Liver (tissue), 9 donors: ENCODE data around the gene MOSPD2. TPM values are rescaled to one million over a fixed set of nuclear protein-coding genes. Genes with fewer than 3 reads are reported as not detected.

Source experiments
- DNase-seq: peaks from one replicate; pipeline ENCODE4 v3.0.0-alpha.2; 2017; ENCODE audit warnings: low spot score
- H3K27ac ChIP-seq, 2 donors: one replicate each; pipeline ENCODE4 v1.7.0; 2013; ENCODE audit warnings: inconsistent platforms in 2 of 2, low read length in 2 of 2, control low read depth in 1 of 2, low read depth in 1 of 2, mild to moderate bottlenecking in 1 of 2
- H3K27me3 ChIP-seq, 4 donors: one replicate each; pipeline versions ENCODE4 v1.6.1 to v1.7.0; 2013; ENCODE audit warnings: low read length in 3 of 4, inconsistent platforms in 1 of 4, mild to moderate bottlenecking in 1 of 4, moderate library complexity in 1 of 4; ENCODE audit not compliant: control insufficient read depth in 4 of 4, insufficient read depth in 4 of 4
- H3K36me3 ChIP-seq, 4 donors: one replicate each; pipeline versions ENCODE4 v1.6.1 to v1.7.0; 2013; ENCODE audit warnings: low read length in 3 of 4, mild to moderate bottlenecking in 3 of 4, low read depth in 1 of 4, moderate library complexity in 1 of 4; ENCODE audit not compliant: control insufficient read depth in 4 of 4, insufficient read depth in 3 of 4
- H3K4me1 ChIP-seq, 4 donors: one replicate each; pipeline versions ENCODE4 v1.6.1 to v1.7.0; 2013; ENCODE audit warnings: low read length in 3 of 4, mild to moderate bottlenecking in 3 of 4, moderate library complexity in 1 of 4; ENCODE audit not compliant: control insufficient read depth in 4 of 4, insufficient read depth in 4 of 4
- H3K4me3 ChIP-seq, 3 donors: one replicate each; pipeline versions ENCODE4 v1.6.1 to v1.7.0; 2013; ENCODE audit warnings: low read length in 3 of 3, control low read depth in 1 of 3, low read depth in 1 of 3, mild to moderate bottlenecking in 1 of 3
- H3K9ac ChIP-seq, 2 donors: one replicate each; pipeline ENCODE4 v1.7.0; 2013; ENCODE audit warnings: low read length in 2 of 2, mild to moderate bottlenecking in 2 of 2, moderate library complexity in 2 of 2, control low read depth in 1 of 2, low read depth in 1 of 2
- H3K9me3 ChIP-seq, 4 donors: one replicate each; pipeline versions ENCODE4 v1.6.1 to v1.7.0; 2013; ENCODE audit warnings: low read length in 3 of 4; ENCODE audit not compliant: control insufficient read depth in 4 of 4
- EGR1 ChIP-seq, 2 donors: IDR thresholded peaks; 2 replicates each; pipeline ENCODE4 v1.6.1; 2016 to 2018; ENCODE audit warnings: antibody characterized with exemption in 2 of 2, low read depth in 2 of 2
- FOXA1 ChIP-seq: IDR thresholded peaks from 2 replicates; pipeline ENCODE4 v1.6.1; 2016; ENCODE audit warnings: antibody characterized with exemption
- FOXA2 ChIP-seq: IDR thresholded peaks from 2 replicates; pipeline ENCODE4 v1.6.1; 2016; ENCODE audit warnings: antibody characterized with exemption
- HNF4A ChIP-seq, 2 donors: conservative IDR thresholded peaks; 2 replicates each; pipeline ENCODE4 v1.6.1; 2016; ENCODE audit warnings: antibody characterized with exemption in 2 of 2, mild to moderate bottlenecking in 2 of 2
- HNF4G ChIP-seq: IDR thresholded peaks from 2 replicates; pipeline ENCODE4 v1.6.1; 2016; ENCODE audit warnings: antibody characterized with exemption
- JUND ChIP-seq, 2 donors: IDR thresholded peaks; 2 replicates each; pipeline ENCODE4 v1.6.1; 2016; ENCODE audit warnings: antibody characterized with exemption in 2 of 2
- NR2F2 ChIP-seq: IDR thresholded peaks from 2 replicates; pipeline ENCODE4 v1.6.1; 2016; ENCODE audit warnings: antibody characterized with exemption
- RAD21 ChIP-seq, 2 donors: IDR thresholded peaks; 2 replicates each; pipeline ENCODE4 v1.6.1; 2016; ENCODE audit warnings: antibody characterized with exemption in 2 of 2, mild to moderate bottlenecking in 2 of 2
- RXRA ChIP-seq, 2 donors: IDR thresholded peaks; 2 replicates each; pipeline ENCODE4 v1.6.1; 2017 to 2018; ENCODE audit warnings: antibody characterized with exemption in 2 of 2, mild to moderate bottlenecking in 1 of 2
- SP1 ChIP-seq: IDR thresholded peaks from 2 replicates; pipeline ENCODE4 v1.6.1; 2018; ENCODE audit warnings: antibody characterized with exemption, mild to moderate bottlenecking
- TAF1 ChIP-seq: conservative IDR thresholded peaks from 2 replicates; pipeline ENCODE4 v1.6.1; 2016; ENCODE audit warnings: antibody characterized with exemption, mild to moderate bottlenecking
- YY1 ChIP-seq: IDR thresholded peaks from 2 replicates; pipeline ENCODE4 v1.6.1; 2016; ENCODE audit warnings: antibody characterized with exemption, mild to moderate bottlenecking
- WGBS: extraction: QIAGEN DNeasy Blood & Tissue Kit; methylation state at CpG from one replicate; pipeline ENCODE4 v1.1.7; 2013; 5-methylcytosine and 5-hydroxymethylcytosine counted together
- polyA plus RNA-seq, 2 donors: library from polyadenylated mRNA; stranded (reverse) in 1 of 2; unstranded in 1 of 2; fragments of 200-250 nt in 1 of 2; fragments of >200 nt in 1 of 2; fragmentation: Nextera tagmentation in 1 of 2; extraction: Ambion mirVana in 1 of 2; gene quantifications; one replicate each; pipeline versions ENCODE4 v1.2.1 to v1.2.3, GENCODE V29; 2013 to 2015
- total RNA-seq, 2 donors: library from RNA; depleted of rRNA; stranded (reverse); fragments of >200 nt; gene quantifications; one replicate each; pipeline ENCODE4 v1.2.3, GENCODE V29; 2014
- TF ChIP-seq, protein P1 (sequence below): IDR thresholded peaks from 2 replicates; pipeline ENCODE4 v1.6.1; 2016; ENCODE audit warnings: antibody characterized with exemption
- TF ChIP-seq, protein P2 (sequence below): IDR thresholded peaks from 2 replicates; pipeline ENCODE4 v1.6.1; 2016; ENCODE audit warnings: antibody characterized with exemption, mild to moderate bottlenecking
- TF ChIP-seq, protein P3 (sequence below): IDR thresholded peaks from 2 replicates; pipeline ENCODE4 v1.6.1; 2016; ENCODE audit warnings: antibody characterized with exemption
- TF ChIP-seq, protein P4 (sequence below): fragments of 150-350 bp; IDR thresholded peaks from 2 replicates; pipeline ENCODE4 v1.5.1; 2017; ENCODE audit warnings: improper control_type of control experiment, low read depth, low read length; ENCODE audit not compliant: missing input control
- donor health status: healthy.
- donor health status: healthy.
- donor health status: healthy.
- donor health status: healthy.
- donor health status: healthy.

Gene MOSPD2
- total and polyA plus RNA-seq, 4 donors: 3.0 to 9.1 (median 4.9) TPM

- H3K36me3 ChIP-seq: no peaks in the 10 kb centered on the region
- no peak for DNase-seq
- TF ChIP-seq, protein P1, sequence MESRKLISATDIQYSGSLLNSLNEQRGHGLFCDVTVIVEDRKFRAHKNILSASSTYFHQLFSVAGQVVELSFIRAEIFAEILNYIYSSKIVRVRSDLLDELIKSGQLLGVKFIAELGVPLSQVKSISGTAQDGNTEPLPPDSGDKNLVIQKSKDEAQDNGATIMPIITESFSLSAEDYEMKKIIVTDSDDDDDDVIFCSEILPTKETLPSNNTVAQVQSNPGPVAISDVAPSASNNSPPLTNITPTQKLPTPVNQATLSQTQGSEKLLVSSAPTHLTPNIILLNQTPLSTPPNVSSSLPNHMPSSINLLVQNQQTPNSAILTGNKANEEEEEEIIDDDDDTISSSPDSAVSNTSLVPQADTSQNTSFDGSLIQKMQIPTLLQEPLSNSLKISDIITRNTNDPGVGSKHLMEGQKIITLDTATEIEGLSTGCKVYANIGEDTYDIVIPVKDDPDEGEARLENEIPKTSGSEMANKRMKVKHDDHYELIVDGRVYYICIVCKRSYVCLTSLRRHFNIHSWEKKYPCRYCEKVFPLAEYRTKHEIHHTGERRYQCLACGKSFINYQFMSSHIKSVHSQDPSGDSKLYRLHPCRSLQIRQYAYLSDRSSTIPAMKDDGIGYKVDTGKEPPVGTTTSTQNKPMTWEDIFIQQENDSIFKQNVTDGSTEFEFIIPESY: no peak
- TF ChIP-seq SP1 (no peak), FOXA1 (no peak), FOXA2 (no peak), HNF4A (conservative IDR thresholded peaks at IDR 0.05) (no peak), EGR1 (IDR thresholded peaks at IDR 0.05; ENCODE audit: low read depth in 2 of 2) (no peak), RXRA (IDR thresholded peaks at IDR 0.05) (no peak), YY1 (no peak), NR2F2 (no peak), TAF1 (no peak), HNF4G (no peak)
- TF ChIP-seq, protein P2, sequence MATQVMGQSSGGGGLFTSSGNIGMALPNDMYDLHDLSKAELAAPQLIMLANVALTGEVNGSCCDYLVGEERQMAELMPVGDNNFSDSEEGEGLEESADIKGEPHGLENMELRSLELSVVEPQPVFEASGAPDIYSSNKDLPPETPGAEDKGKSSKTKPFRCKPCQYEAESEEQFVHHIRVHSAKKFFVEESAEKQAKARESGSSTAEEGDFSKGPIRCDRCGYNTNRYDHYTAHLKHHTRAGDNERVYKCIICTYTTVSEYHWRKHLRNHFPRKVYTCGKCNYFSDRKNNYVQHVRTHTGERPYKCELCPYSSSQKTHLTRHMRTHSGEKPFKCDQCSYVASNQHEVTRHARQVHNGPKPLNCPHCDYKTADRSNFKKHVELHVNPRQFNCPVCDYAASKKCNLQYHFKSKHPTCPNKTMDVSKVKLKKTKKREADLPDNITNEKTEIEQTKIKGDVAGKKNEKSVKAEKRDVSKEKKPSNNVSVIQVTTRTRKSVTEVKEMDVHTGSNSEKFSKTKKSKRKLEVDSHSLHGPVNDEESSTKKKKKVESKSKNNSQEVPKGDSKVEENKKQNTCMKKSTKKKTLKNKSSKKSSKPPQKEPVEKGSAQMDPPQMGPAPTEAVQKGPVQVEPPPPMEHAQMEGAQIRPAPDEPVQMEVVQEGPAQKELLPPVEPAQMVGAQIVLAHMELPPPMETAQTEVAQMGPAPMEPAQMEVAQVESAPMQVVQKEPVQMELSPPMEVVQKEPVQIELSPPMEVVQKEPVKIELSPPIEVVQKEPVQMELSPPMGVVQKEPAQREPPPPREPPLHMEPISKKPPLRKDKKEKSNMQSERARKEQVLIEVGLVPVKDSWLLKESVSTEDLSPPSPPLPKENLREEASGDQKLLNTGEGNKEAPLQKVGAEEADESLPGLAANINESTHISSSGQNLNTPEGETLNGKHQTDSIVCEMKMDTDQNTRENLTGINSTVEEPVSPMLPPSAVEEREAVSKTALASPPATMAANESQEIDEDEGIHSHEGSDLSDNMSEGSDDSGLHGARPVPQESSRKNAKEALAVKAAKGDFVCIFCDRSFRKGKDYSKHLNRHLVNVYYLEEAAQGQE: no peak
- TF ChIP-seq, protein P3, sequence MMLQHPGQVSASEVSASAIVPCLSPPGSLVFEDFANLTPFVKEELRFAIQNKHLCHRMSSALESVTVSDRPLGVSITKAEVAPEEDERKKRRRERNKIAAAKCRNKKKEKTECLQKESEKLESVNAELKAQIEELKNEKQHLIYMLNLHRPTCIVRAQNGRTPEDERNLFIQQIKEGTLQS: no peak
- TF ChIP-seq, protein P4, sequence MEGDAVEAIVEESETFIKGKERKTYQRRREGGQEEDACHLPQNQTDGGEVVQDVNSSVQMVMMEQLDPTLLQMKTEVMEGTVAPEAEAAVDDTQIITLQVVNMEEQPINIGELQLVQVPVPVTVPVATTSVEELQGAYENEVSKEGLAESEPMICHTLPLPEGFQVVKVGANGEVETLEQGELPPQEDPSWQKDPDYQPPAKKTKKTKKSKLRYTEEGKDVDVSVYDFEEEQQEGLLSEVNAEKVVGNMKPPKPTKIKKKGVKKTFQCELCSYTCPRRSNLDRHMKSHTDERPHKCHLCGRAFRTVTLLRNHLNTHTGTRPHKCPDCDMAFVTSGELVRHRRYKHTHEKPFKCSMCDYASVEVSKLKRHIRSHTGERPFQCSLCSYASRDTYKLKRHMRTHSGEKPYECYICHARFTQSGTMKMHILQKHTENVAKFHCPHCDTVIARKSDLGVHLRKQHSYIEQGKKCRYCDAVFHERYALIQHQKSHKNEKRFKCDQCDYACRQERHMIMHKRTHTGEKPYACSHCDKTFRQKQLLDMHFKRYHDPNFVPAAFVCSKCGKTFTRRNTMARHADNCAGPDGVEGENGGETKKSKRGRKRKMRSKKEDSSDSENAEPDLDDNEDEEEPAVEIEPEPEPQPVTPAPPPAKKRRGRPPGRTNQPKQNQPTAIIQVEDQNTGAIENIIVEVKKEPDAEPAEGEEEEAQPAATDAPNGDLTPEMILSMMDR: no peak
- 67% methylated on average over 1 of the region's 1 CpG for WGBS
- no peak overlapping the region for H3K27ac ChIP-seq
- H3K9ac ChIP-seq: no peak overlapping the region
- H3K9me3 ChIP-seq: no peaks in the 10 kb centered on the region
- no peaks in the 10 kb centered on the region for H3K27me3 ChIP-seq
- no peaks in the 10 kb centered on the region for H3K4me1 ChIP-seq
- H3K4me3 ChIP-seq: no peak overlapping the region
Observed at GRCh38 chrX:14948691-14949090, 75.5 kb downstream of the MOSPD2 start.

GRCh38 chrX:14956813-14957582, 83.8 kb downstream of the MOSPD2 start:
- Histone ChIP-seq H3K9ac (no peak overlapping the region), H3K4me3 (no peak overlapping the region), H3K27ac (no peak overlapping the region), H3K4me1 (no peaks in the 10 kb centered on the region), H3K9me3 (no peaks in the 10 kb centered on the region), H3K27me3 (no peaks in the 10 kb centered on the region), H3K36me3 (no peaks in the 10 kb centered on the region)
- DNase-seq: no peak
- 80% methylated on average over 5 of the region's 5 CpGs for WGBS
- TF ChIP-seq RAD21 (IDR thresholded peaks at IDR 0.05) (no peak), JUND (IDR thresholded peaks at IDR 0.05) (no peak)
- TF ChIP-seq, protein P4: no peak
- TF ChIP-seq, protein P1: no peak
- TF ChIP-seq, protein P2: no peak
